Muscle of leg (tissue), 11 donors: ENCODE data around the gene KCNIP4. TPM values are rescaled to one million over a fixed set of nuclear protein-coding genes. Genes with fewer than 3 reads are reported as not detected.

ENCODE experiments used
- DNase-seq: peaks from one replicate; pipeline ENCODE4 v3.0.0; 2013
- H3K27ac ChIP-seq: one replicate; pipeline ENCODE4 v1.5.1; 2013; ENCODE audit warnings: mild to moderate bottlenecking, low read length, control low read depth
- H3K27me3 ChIP-seq: one replicate; pipeline ENCODE4 v1.6.1; 2013; ENCODE audit warnings: low read length; ENCODE audit not compliant: control insufficient read depth, insufficient read depth
- H3K36me3 ChIP-seq: one replicate; pipeline ENCODE4 v1.6.1; 2013; ENCODE audit warnings: low read length; ENCODE audit not compliant: control insufficient read depth, insufficient read depth
- H3K4me1 ChIP-seq: one replicate; pipeline ENCODE4 v1.6.1; 2013; ENCODE audit warnings: low read length; ENCODE audit not compliant: control insufficient read depth, insufficient read depth
- H3K4me3 ChIP-seq: one replicate; pipeline ENCODE4 v1.5.1; 2013; ENCODE audit warnings: low read length, control low read depth
- H3K9me3 ChIP-seq: replicated peaks from 2 replicates; pipeline ENCODE4 v1.6.1; 2013; ENCODE audit warnings: low read depth, low read length; ENCODE audit not compliant: control insufficient read depth
- WGBS: methylation state at CpG from one replicate; pipeline ENCODE4 v1.1.5; 2013; ENCODE audit warnings: missing lambda C conversion rate; ENCODE audit not compliant: insufficient coverage; 5-methylcytosine and 5-hydroxymethylcytosine counted together
- polyA plus RNA-seq, 8 donors: library from polyadenylated mRNA; unstranded; fragments of 120-200 nt; gene quantifications; one replicate each; pipeline versions ENCODE4 v1.2.1 to v1.2.3, GENCODE V29; 2013; ENCODE audit warnings: inconsistent platforms in 1 of 8, low replicate concordance in 1 of 8; ENCODE audit not compliant: insufficient read length in 8 of 8, insufficient read depth in 1 of 8
- total RNA-seq: library from RNA; stranded (reverse); fragments of 120-200 nt; gene quantifications from one replicate; pipeline ENCODE4 v1.2.4, GENCODE V29; 2013

Gene KCNIP4
- total and polyA plus RNA-seq, 9 donors = 0.44 to 2.8 (median 1.6) TPM

- Histone ChIP-seq H3K27ac (no peak overlapping the region), H3K36me3 (no peaks in the 10 kb centered on the region), H3K4me1 (no peaks in the 10 kb centered on the region), H3K9me3 (no peaks in the 10 kb centered on the region), H3K27me3 (no peaks in the 10 kb centered on the region), H3K4me3 (no peak overlapping the region)
- WGBS = no CpG with 5 or more reads among the region's 4 CpGs
- DNase-seq = no peak
Measured at GRCh38 chr4:21467551-21467950, 481.0 kb downstream of the KCNIP4 start.

- no peaks in the 10 kb centered on the region for H3K36me3 ChIP-seq
- H3K4me1 ChIP-seq = no peaks in the 10 kb centered on the region
- no peak overlapping the region for H3K4me3 ChIP-seq
- 56% methylated on average over 3 of the region's 6 CpGs for WGBS
- H3K27ac ChIP-seq = no peak overlapping the region
- DNase-seq = no peak
- H3K9me3 ChIP-seq = no peaks in the 10 kb centered on the region
- H3K27me3 ChIP-seq = no peaks in the 10 kb centered on the region
Measured at GRCh38 chr4:21457086-21457840, 491.3 kb downstream of the KCNIP4 start.

- Histone ChIP-seq H3K27me3 (no peaks in the 10 kb centered on the region), H3K4me3 (no peak overlapping the region), H3K27ac (no peak overlapping the region), H3K36me3 (no peaks in the 10 kb centered on the region), H3K9me3 (no peaks in the 10 kb centered on the region), H3K4me1 (no peaks in the 10 kb centered on the region)
- WGBS = 17% methylated on average over 1 of the region's 1 CpG
- DNase-seq = no peak
Measured at GRCh38 chr4:21454831-21455230, 493.7 kb downstream of the KCNIP4 start.

GRCh38 chr4:21454201-21454600 lies 494.4 kb downstream of the KCNIP4 start:
- no peaks in the 10 kb centered on the region for H3K36me3 ChIP-seq
- no peak overlapping the region for H3K27ac ChIP-seq
- H3K4me1 ChIP-seq = no peaks in the 10 kb centered on the region
- H3K27me3 ChIP-seq = no peaks in the 10 kb centered on the region
- WGBS = 80% methylated on average over 1 of the region's 4 CpGs
- H3K4me3 ChIP-seq = no peak overlapping the region
- DNase-seq = no peak
- H3K9me3 ChIP-seq = no peaks in the 10 kb centered on the region

GRCh38 chr4:21452931-21453330 lies 495.6 kb downstream of the KCNIP4 start:
- Histone ChIP-seq H3K4me1 (no peaks in the 10 kb centered on the region), H3K4me3 (no peak overlapping the region)
- no peak for DNase-seq

GRCh38 chr4:21451032-21451431 lies 497.5 kb downstream of the KCNIP4 start:
- no CpG with 5 or more reads among the region's 1 CpG for WGBS
- no peak overlapping the region for H3K4me3 ChIP-seq
- H3K9me3 ChIP-seq = peaks cover 3% of the 10 kb centered on the region
- peak; percentile 5 for DNase-seq
- H3K27me3 ChIP-seq = no peaks in the 10 kb centered on the region
- H3K4me1 ChIP-seq = no peaks in the 10 kb centered on the region
- H3K36me3 ChIP-seq = no peaks in the 10 kb centered on the region
- no peak overlapping the region for H3K27ac ChIP-seq

More at GRCh38 chr4:21452931-21453330, 495.6 kb downstream of the KCNIP4 start:
- no peaks in the 10 kb centered on the region for H3K27me3 ChIP-seq
- no peak overlapping the region for H3K27ac ChIP-seq
- no peaks in the 10 kb centered on the region for H3K36me3 ChIP-seq
- no peaks in the 10 kb centered on the region for H3K9me3 ChIP-seq

GRCh38 chr4:21450331-21450730 lies 498.2 kb downstream of the KCNIP4 start:
- H3K27ac ChIP-seq = no peak overlapping the region
- H3K4me3 ChIP-seq = no peak overlapping the region
- H3K4me1 ChIP-seq = no peaks in the 10 kb centered on the region
- no peak for DNase-seq
- 83% methylated on average over 2 of the region's 4 CpGs for WGBS
- H3K9me3 ChIP-seq = peaks cover 3% of the 10 kb centered on the region
- H3K36me3 ChIP-seq = no peaks in the 10 kb centered on the region
- H3K27me3 ChIP-seq = no peaks in the 10 kb centered on the region

- Histone ChIP-seq H3K4me1 (no peaks in the 10 kb centered on the region), H3K27me3 (no peaks in the 10 kb centered on the region), H3K4me3 (no peak overlapping the region)
Measured at GRCh38 chr4:21447301-21448054, 501.1 kb downstream of the KCNIP4 start.

GRCh38 chr4:21420166-21420565 lies 528.4 kb downstream of the KCNIP4 start:
- Histone ChIP-seq H3K27ac (no peak overlapping the region), H3K9me3 (no peaks in the 10 kb centered on the region), H3K27me3 (no peaks in the 10 kb centered on the region), H3K36me3 (no peaks in the 10 kb centered on the region), H3K4me1 (no peaks in the 10 kb centered on the region), H3K4me3 (no peak overlapping the region)
- no peak for DNase-seq
- whole genome bisulfite sequencing = 100% methylated on average over 1 of the region's 2 CpGs

More at GRCh38 chr4:21447301-21448054, 501.1 kb downstream of the KCNIP4 start:
- Histone ChIP-seq H3K36me3 (no peaks in the 10 kb centered on the region), H3K9me3 (peaks cover 6% of the 10 kb centered on the region), H3K27ac (no peak overlapping the region)
- DNase-seq = no peak

GRCh38 chr4:21415728-21416127 lies 532.8 kb downstream of the KCNIP4 start:
- no peaks in the 10 kb centered on the region for H3K4me1 ChIP-seq
- H3K27me3 ChIP-seq = no peaks in the 10 kb centered on the region
- H3K4me3 ChIP-seq = no peak overlapping the region
- WGBS = no CpG with 5 or more reads among the region's 4 CpGs
- no peak overlapping the region for H3K27ac ChIP-seq
- no peaks in the 10 kb centered on the region for H3K9me3 ChIP-seq
- H3K36me3 ChIP-seq = no peaks in the 10 kb centered on the region
- no peak for DNase-seq
